NCI-H2171 treated with DMSO at 0.1 percent for 48 hours (cell line): Measurements from ENCODE around the gene PEX14.
"Not testable (repeated sequence)": the region's sequence is repeated elsewhere in the genome, so short reads cannot be mapped to it uniquely, and the experiment has no call there.

Experiments
- DNase-seq: peaks from one replicate; lab custom pipeline; 2025; lab: John Stamatoyannopoulos, UW

The PEX14 gene, protein sequence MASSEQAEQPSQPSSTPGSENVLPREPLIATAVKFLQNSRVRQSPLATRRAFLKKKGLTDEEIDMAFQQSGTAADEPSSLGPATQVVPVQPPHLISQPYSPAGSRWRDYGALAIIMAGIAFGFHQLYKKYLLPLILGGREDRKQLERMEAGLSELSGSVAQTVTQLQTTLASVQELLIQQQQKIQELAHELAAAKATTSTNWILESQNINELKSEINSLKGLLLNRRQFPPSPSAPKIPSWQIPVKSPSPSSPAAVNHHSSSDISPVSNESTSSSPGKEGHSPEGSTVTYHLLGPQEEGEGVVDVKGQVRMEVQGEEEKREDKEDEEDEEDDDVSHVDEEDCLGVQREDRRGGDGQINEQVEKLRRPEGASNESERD

DNA sequence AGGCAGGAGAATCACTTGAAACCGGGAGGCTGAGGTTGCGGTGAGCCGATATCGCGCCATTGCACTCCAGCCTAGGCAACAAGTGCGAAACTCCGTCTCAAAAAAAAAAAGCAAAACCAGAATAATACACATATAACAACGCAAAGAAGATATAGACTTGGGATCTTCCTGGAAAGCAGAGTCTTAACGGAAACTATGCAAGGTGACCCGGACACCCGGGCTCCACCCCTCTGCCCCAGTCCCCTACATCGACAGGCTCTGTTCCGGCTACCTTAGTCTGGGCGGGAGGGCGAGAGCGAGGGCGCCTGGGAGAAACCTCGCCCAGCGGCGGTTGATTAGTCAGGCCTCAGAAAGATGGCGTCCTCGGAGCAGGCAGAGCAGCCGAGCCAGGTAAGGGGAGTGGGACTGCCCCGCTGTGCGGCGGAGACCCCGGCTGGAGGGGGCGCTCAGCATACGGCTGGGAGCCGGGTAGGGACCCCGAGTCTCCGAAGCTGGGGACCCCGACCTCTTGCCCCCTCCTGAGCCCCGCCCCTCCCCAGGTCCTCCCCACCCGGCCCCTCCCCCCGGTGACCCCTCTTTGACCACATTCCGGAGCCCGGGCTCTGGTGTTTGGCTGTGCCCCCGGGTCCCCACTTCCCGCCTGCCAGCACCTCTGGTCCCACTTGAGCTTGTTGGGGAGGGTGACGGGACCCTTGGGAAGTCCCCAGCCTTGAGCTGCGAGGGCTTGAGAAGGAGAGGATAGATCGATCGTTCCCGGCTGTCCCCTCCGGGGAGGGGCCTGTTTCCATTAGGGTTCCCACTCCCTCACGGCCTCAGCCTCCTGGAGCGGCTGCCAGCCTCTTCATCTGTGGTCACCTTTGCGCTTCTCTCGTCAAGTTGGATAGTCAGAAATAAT, at the start of gene PEX14:
PEX14 (plus strand) TSS at position 338 of the 895 bp plus-strand sequence; CDS start at position 355, 17 bp downstream.
- peak; percentile 87 for DNase-seq

DNA sequence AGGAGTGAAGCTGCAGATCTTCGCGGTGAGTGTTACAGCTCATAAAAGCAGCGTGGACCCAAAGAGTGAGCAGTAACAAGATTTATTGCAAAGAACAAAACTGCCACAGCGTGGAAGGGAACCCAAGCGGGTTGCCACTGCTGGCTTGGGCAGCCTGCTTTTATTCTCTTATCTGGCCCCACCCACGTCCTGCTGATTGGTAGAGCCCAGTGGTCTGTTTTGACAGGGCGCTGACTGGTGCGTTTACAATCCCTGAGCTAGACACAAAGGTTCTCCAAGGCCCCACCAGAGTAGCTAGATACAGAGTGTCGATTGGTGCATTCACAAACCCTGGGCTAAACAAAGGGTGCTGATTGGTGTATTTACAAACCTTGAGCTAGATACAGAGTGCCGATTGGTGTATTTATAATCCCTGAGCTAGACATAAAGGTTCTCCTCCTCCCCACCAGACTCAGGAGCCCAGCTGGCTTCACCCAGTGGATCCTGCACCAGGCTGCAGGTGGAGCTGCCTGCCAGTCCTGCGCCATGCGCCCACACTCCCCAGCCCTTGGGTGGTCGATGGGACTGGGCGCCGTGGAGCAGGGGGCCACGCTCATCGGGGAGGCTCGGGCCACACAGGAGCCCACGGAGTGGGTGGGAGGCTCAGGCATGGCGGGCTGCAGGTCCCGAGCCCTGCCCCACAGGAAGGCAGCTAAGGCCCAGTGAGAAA, 48.8 kb upstream of the PEX14 start:
- not testable (repeated sequence) for DNase-seq

DNA sequence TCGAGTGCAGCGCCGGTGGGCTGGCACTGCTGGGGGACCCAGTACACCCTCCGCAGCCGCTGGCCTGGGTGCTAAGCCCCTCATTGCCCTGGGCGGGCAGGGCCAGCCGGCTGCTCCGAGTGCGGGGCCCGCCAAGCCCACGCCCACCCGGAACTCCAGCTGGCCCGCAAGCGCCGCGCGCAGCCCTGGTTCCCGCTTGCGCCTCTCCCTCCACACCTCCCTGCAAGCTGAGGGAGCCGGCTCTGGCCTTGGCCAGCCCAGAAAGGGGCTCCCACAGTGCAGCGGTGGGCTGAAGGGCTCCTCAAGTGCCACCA, 48.3 kb upstream of the PEX14 start:
- DNase-seq = not testable (repeated sequence)

DNA sequence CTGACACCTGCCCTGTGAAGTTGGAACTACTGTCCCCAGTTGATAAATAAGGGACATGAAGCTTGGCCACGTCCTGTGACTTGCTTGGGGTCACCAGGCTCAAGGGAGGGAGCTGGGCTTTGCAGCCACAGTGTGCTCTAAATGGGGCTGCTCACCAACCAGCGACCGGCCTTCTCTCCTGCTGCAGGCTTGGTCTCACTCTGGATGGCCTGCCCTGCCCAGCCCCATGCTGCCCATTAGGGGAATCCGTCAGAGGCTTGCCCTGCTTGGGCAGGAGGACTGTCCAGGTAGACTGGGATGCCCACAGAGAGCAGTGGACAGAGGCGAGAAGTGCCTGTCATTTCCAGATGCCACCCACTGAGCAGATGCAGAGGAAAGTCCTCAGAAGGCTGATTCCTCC, 45.8 kb upstream of the PEX14 start:
- DNase-seq = no peak

DNA sequence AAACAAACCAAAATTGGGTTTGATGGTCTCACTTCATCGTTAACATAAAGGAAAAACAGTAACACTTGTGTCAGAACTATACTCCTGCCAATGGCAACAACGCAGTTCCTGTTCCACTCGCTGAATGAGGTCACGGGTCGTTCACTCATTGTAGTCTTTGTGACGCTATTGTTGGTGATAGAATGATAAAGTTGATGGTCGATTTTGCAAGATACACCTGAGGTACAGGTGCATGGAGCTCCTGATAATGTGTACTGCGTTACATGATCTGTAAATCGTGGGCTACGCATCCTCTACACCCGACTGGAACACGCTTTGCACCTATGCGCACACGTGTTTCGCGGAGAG, 44.9 kb upstream of the PEX14 start:
- DNase-seq = no peak

DNA sequence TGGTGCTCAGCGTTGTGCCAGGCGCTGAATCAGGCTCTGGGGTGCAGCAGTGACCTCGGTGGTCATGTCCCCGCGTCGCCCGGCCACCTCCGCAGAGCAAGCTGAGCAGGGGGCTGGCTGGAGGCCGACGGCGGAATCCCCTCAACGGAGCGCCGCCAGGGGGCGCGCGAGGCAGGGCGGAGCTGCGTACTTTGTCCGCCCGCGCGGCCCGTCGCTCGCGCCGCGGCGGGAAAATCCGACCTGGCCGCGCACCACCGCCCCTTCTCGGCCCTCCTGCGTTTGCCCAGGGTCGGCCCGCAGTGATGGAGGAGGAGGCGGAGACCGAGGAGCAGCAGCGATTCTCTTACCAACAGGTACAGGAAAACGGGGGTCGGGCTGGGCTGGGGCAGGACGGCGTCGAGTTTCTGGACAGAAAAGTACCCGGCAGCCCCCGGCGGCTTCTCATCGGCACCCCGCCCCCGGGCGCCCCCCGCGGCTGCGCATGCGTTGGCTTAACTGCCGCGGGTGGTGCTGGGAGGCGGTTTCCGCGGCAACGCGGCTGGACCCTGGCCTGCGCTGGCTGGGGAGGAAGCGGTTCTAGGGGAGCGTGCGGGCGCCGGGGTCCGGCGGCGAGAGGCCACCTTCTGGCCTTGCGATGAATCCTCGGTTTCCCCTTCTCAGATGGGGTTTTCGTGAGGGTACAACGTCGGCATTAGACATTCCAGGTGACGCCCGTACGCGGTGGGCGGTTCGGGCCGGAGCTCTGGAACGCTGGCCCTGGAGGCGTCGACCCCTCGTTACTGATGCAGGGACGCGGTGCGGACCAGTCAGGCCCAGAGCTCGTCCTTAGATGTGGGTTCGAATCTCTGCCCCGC, 44.3 kb upstream of the PEX14 start, which contains the start of gene CENPS:
CENPS (plus strand) TSS at position 218 of the 854 bp plus-strand sequence; CDS start at position 303, 85 bp downstream.
- DNase-seq = peak; percentile 81

DNA sequence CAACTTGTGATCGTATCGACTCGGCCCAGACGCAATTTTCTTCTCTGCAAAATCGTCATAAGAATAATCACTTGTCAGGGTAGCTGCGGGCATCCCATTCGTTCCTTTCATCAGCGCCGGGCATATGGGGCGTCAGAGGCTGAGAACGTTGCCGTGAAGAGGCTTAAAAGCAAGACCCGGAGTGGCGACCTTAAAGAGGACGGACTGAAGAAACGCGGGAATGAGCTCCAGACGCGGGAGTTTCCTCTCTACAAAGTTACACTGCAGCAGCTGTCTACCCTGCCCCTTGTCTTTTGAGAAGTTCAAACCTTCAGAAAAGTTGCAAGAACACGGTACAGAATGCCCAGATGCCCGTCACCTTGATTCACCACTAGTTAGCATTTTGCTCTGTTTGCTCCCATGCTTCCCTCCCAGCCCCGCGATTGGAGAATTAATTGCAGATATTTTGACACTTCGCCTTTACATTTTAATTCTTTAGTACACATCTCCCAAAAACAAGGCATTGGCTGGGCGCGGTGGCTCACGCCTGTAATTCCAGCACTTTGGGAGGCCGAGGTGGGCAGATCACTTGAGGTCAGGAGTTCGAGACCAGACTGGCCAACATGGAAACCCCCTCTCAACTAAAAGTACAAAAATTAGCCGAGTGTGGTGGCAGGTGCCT, 43.5 kb upstream of the PEX14 start:
- no peak for DNase-seq

DNA sequence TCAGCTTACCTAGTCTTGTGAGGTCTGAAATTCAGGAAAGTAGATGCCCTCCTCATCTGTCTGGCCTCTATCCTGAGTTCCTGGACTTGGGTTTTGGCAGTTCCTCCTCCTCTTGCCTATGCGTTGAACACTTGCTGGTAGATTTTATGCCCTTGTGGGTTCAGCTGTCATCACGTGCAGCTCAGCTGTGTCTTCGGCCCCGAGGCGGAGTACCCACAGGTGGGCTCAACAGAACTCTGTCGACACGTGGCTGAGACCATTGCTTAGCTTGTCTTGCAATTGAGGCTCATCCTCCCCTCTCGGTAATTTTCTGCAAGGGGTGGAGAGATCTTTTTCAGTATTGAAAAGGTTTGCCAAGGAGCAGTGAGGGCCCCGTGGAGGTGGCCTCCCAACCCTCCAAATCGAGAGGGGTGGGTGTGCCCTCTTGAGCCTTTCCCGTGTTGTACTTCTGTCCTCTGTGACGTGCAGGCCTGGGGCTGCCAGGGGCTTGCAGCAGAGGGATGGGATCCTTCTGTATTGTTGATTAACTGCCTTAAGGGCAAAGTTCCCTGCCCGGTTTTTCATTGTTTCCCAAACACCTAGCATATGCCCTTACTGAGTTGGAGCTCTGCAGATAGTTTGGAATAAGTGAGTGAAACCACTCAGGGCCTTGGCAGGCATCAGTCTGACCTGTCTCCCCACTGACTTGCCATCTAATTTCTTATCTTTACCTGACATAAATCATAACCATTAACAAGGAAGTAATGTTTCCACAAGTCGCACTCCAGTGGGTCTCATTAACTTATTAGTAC, 41.6 kb upstream of the PEX14 start:
- DNase-seq = no peak

DNA sequence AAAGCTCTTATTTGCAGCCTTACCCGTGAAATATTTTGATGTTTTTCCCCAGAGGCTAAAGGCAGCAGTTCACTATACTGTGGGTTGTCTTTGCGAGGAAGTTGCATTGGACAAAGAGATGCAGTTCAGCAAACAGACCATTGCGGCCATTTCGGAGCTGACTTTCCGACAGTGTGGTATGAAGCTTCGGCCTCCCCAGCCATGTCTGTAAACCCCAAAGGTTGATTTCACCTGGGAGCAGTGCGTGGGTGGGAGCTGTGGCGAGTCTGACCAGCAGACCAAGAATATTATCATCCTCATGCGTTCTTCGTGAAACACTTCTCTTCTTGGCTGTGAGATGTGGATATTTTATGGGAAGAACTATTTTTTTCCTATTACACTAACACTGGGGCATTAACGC, 41.0 kb upstream of the PEX14 start:
- DNase-seq = no peak

DNA sequence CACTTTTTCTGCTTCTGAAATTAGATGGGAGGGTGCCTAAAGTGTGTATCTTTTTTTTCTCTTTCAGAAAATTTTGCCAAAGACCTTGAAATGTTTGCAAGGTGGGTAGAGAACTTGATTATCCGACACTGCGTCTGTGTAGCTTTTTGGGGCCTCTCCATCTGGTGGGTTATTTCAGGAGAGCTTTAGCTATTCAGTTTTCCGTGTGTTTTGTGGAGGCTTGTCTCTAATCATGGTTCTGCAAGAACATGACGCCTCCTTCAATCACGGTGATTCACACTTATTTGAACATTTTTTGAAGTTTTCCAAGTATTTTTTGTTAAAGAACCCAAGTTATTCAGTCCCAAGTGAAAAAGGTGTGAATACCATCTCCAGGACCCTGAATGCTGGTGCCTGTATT, 40.2 kb upstream of the PEX14 start:
- DNase-seq = no peak

DNA sequence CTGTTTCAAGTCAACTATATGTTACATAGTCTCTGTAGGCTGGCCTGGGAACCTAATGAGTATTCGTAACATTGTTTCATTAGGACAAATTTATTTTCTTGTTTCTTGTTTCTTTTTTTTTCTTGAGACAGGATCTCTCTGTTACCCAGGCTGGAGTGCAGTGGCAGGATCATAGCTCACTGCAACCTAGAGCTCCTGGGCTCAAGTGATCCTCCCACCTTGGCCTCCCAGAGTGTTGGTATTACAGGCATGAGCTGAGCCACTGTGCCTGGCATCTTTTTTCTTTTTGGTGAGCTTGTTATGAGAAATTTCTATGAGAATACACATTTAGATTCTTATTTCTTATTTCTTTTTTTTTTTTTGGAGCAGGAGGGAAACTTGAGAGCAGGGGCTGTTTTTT, 37.7 kb upstream of the PEX14 start:
- DNase-seq = no peak

DNA sequence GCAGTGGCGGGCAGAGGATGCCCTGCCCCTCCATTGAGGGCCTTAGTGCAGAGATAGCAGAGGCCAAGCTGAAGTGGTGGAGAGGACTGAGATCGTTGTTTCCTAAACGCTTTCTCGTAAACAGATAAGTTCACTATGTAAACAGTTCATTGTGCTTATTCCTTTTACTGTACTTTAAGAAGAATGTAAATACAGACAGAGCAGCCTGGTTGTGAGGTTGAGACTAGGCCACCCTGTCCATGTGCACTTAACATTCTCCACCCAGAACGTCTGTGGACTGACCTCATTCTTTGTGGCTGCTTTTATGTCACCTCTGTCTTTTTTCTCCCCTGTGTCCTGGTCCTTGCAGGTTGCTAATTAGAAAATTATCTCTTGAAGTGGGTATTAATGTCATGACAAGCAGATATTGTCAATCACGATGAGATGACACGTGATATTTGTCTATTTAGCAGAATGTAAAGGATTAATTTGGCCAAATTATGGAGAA, 36.0 kb upstream of the PEX14 start:
- DNase-seq = no peak

DNA sequence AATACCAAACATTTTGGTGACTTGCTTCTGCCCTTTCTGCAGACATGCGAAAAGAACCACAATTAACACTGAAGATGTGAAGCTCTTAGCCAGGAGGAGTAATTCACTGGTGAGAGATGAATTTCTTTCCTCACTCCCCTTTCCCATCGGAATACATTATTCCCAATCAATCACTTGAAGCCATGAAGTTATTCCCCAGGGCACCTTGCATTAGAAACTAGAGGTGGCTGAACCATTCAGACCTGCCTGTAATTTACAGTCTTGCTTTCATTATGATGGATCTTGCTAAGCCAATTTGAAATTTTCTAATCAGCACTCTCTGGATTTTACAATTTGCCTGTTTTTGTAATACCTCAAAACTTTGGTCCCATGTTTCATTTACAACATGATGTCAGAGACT, 34.4 kb upstream of the PEX14 start:
- no peak for DNase-seq

DNA sequence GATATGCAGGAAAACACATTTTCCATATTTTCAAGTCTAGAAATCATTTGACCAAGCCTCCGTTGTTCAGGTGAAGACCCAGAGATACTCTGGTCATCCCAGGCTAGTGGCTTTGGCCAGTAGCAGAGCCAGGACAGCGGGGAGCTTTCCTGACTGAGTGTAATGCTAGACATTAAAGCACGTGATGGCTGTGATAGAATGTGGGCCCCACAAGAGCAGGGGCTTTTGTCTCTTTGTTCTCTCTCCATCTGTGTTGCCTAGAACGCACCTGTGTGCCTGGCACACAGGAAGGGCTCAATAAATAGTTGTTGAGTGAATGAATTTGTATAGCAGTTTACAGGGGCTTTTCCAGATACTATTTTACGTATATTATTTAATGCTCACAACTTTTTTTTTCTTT, 34.0 kb upstream of the PEX14 start:
- DNase-seq = no peak

DNA sequence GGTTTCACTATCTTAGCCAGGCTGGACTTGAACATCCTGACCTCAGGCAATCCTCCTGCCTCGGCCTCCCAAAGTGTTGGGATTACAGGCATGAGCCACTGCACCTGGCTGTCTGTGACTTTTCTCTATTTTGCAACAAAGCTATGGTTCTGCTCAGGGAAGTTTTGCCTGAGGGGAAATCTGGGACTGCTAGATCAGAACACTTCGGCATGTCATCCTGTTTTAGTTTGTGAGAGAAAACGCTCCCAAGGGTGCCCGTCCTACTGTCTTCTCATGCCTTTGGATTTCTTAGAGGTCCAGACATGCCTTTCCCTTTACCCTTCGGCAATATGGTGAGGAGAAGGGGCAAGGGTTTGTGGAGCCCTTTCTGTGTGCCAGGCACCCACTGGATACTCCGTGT, 30.5 kb upstream of the PEX14 start:
- DNase-seq = no peak

DNA sequence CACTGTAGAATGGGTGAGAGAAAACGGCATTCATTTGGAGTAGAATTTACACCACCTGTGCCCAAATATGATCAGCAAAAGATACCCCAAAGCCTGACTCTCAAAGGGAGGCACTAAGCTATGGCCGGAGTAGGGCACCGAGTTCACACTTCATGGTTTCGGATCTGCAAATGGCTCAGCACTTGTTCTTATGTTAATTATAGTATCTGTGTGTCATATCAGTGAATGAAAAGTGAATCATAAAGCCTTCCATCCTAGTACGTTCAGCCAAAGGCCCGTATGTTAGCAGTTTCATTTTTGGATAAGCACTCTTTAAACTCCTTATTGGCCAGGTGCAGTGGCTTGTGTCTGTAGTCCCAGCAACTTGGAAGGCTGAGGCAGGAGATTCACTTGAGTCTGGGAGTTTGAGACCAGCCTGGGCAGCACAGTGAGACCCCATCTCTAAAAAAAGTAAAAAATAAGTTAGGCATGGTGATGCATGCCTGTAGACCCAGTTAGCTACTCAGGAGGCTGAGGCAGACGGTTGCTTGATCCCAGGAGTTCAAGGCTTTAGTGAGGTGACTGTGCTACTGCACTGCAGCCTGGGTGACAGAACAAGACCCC, 29.9 kb upstream of the PEX14 start:
- DNase-seq = no peak

DNA sequence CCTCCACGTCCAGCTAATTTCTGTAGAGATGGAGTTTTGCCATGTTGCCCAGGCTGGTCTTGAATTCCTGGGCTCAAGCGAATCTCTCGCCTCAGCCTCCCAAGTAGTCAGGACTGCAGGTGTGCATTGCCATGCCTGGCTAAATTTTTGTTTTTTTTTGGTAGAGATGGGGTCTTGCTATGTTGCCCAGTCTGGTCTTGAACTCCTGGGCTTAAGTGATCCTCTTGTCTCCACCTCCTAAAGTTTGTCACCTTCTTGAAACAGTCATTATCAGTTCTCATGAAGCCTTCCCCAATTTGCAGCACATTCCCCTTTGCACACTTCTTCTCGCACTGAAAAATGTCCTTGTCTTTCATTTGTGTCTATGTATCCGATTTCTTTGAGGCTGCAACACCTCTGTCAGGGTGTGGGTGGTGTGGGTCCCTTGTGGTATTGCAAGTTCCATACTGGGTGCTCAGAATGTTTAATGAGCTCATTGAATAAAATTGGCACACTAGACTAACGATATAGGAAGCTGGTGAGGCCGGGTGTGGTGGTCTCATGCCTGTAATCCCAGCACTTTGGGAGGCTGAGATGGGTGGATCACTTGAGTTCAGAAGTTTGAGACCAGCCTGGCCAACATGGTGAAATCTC, 27.8 kb upstream of the PEX14 start:
- no peak for DNase-seq

DNA sequence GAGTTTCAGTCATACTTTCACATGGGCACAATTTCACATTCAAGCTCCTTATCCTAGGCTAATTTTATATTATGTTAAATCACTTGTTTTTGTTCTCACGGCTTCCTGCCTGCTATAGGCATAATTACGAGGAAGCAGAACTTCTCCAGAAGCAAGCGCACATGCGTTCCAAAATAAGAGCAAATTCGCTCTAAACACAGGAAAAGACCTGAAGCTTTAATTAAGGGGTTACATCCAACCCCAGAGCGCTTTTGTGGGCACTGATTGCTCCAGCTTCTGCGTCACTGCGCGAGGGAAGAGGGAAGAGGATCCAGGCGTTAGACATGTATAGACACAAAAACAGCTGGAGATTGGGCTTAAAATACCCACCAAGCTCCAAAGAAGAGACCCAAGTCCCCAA, 25.0 kb upstream of the PEX14 start, which contains the start of gene CORT:
CORT (plus strand) TSS at position 281 of the 400 bp plus-strand sequence. CDS start 193 bp downstream, outside the sequence.
- no peak for DNase-seq

DNA sequence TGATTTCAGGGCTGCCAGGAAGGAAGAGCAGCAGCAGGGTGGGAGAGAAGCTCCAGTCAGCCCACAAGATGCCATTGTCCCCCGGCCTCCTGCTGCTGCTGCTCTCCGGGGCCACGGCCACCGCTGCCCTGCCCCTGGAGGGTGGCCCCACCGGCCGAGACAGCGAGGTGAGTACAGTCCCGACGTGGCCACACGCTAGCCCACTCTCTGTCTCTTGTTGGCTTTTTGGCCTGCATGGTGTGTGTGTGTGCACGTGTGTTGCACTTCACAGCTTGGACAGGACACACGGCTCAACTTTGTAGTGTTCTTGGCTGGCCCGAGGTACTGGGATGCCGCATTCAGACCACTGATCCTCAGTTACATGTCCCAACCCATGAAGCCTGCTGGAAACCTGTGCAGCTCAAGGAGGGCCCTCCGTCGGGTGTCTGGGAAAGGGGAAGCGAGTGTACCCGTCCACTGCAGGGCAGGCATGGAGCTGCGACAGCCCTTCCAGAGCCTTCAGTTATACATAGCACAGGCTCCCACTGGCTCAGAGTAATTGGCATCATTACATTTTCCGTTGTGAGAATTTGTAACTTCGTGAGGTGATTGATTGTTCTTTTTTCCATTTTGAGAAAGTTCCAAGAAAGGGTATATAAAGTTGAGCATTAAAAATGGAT, 24.5 kb upstream of the PEX14 start:
- no peak for DNase-seq
